Nephron progenitor cell (in vitro differentiated cells): ENCODE measurements around the gene DENND4C.

Source experiments
- DNase-seq: peaks from one replicate; pipeline ENCODE4 v3.0.0; 2021
- H3K27ac Mint-ChIP-seq: 2 replicates; pipeline ENCODE4 v1.8.0; 2021; ENCODE audit warnings: mild to moderate bottlenecking, moderate library complexity, mixed read lengths
- H3K27me3 Mint-ChIP-seq: 2 replicates; pipeline ENCODE4 v1.8.0; 2021; ENCODE audit warnings: mild to moderate bottlenecking, low read depth, mixed read lengths; ENCODE audit not compliant: poor library complexity
- H3K36me3 Mint-ChIP-seq: 2 replicates; pipeline ENCODE4 v1.8.0; 2021; ENCODE audit warnings: low read depth, mixed read lengths
- H3K4me1 Mint-ChIP-seq: 2 replicates; pipeline ENCODE4 v1.8.0; 2021; ENCODE audit warnings: mixed read lengths
- H3K4me3 Mint-ChIP-seq: 2 replicates; pipeline ENCODE4 v1.8.0; 2021; ENCODE audit warnings: mild to moderate bottlenecking, moderate library complexity, mixed read lengths
- H3K9me3 Mint-ChIP-seq: 2 replicates; pipeline ENCODE4 v1.8.0; 2021; ENCODE audit warnings: mild to moderate bottlenecking, moderate library complexity, mixed read lengths
- TF ChIP-seq, protein P1 (sequence below): fragments of 200-600 bp; sonication (generic); IDR thresholded peaks from 2 replicates; pipeline ENCODE4 v1.5.0; 2021; ENCODE audit warnings: antibody characterized with exemption

The DENND4C gene

DNA sequence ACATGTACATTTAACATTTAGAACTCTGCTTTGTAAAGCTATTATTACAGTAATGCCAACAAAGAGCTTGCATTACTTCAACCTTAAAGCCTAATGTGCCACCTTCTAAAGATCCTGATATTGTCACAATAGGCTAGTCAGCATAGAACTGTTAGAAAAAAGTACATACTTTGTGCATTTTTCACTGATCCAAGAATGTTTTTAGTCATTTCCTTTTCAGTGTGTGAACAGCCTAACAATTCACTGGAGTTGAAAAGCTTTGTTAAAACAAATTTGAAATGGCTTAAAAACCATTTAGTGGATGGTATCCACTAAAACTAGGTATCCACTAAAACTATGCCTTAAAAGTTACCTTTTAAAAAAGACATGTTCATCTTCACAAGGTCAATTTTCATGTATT is 145.0 kb downstream of the DENND4C start:
- peaks cover 31% of the 10 kb centered on the region for H3K4me1 Mint-ChIP-seq
- no peaks in the 10 kb centered on the region for H3K9me3 Mint-ChIP-seq
- H3K27me3 Mint-ChIP-seq = no peaks in the 10 kb centered on the region
- TF ChIP-seq, protein P1, sequence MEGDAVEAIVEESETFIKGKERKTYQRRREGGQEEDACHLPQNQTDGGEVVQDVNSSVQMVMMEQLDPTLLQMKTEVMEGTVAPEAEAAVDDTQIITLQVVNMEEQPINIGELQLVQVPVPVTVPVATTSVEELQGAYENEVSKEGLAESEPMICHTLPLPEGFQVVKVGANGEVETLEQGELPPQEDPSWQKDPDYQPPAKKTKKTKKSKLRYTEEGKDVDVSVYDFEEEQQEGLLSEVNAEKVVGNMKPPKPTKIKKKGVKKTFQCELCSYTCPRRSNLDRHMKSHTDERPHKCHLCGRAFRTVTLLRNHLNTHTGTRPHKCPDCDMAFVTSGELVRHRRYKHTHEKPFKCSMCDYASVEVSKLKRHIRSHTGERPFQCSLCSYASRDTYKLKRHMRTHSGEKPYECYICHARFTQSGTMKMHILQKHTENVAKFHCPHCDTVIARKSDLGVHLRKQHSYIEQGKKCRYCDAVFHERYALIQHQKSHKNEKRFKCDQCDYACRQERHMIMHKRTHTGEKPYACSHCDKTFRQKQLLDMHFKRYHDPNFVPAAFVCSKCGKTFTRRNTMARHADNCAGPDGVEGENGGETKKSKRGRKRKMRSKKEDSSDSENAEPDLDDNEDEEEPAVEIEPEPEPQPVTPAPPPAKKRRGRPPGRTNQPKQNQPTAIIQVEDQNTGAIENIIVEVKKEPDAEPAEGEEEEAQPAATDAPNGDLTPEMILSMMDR = no peak
- no peak for DNase-seq
- no peak overlapping the region for H3K4me3 Mint-ChIP-seq
- H3K36me3 Mint-ChIP-seq = peaks cover 65% of the 10 kb centered on the region
- peak overlapping the region; percentile 95 for H3K27ac Mint-ChIP-seq

DNA sequence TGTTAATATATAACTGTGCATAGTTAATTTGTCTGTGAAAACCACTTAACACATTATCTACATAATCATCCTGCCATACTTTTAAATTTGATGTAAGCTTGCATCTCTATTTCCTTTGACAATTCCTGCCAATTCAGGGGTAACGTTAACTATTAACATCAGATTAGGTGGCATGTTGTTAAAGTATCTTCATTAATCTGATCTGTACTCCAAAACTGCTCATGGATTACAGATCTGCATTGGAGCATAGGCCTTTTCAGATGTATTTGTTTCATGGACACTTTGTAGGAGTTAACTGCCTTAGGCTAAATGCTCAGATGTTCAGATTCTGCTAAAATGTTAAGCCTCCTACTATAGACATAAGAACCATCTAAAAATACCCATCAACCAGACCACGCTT is 146.4 kb downstream of the DENND4C start:
- peak overlapping the region; percentile 95 for H3K27ac Mint-ChIP-seq
- no peak for DNase-seq
- H3K27me3 Mint-ChIP-seq = peaks cover 3% of the 10 kb centered on the region
- TF ChIP-seq, protein P1 = no peak
- peak overlapping the region; percentile 99 for H3K4me3 Mint-ChIP-seq
- H3K4me1 Mint-ChIP-seq = peaks cover 39% of the 10 kb centered on the region
- no peaks in the 10 kb centered on the region for H3K9me3 Mint-ChIP-seq
- H3K36me3 Mint-ChIP-seq = peaks cover 65% of the 10 kb centered on the region

DNA sequence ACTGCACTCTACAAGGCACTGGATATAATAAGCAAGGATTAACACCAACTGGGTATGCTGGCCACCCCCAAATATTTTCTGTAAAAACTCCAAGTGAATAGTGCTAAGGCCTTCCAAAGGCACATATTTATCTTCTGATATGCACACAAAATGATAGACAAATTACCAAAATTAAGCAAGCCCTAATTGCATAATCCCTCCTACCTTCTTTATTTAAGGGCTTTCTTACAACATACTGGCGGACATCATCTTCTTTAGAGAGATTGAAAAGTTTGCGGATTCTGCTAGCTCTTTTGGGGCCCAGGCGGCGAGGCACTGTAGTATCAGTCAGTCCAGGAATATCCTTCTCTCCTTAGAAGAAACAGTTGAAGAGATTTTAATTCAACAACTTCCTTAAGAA is 147.7 kb downstream of the DENND4C start:
- DNase-seq = no peak
- Mint-ChIP-seq H3K27me3 (peaks cover 3% of the 10 kb centered on the region), H3K4me3 (peak overlapping the region; percentile 99), H3K36me3 (peaks cover 62% of the 10 kb centered on the region), H3K27ac (peak overlapping the region; percentile 100), H3K4me1 (peaks cover 39% of the 10 kb centered on the region), H3K9me3 (no peaks in the 10 kb centered on the region)
- TF ChIP-seq, protein P1 = no peak

DNA sequence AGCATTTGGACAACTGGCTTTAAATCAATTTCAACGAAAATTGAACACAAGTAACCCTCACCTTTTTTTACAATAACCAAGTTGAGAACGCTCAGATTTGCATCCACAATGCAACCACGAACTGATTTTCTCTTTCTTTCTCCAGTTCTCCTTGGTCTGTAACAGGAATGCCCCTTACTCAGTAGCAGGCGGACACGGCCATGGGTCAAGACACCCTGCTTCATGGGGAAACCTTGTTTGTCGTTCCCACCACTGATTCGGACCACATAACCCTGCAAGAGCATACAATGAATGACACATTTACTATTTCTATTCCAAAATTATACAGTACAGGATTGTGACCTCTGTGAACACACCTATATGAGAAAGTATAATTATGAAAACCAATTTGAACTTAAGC is 148.2 kb downstream of the DENND4C start:
- DNase-seq = peak; percentile 27
- Mint-ChIP-seq H3K9me3 (no peaks in the 10 kb centered on the region), H3K36me3 (peaks cover 58% of the 10 kb centered on the region), H3K27me3 (peaks cover 3% of the 10 kb centered on the region), H3K4me3 (peak overlapping the region; percentile 99), H3K4me1 (peaks cover 39% of the 10 kb centered on the region), H3K27ac (peak overlapping the region; percentile 100)
- TF ChIP-seq, protein P1 = no peak

DNA sequence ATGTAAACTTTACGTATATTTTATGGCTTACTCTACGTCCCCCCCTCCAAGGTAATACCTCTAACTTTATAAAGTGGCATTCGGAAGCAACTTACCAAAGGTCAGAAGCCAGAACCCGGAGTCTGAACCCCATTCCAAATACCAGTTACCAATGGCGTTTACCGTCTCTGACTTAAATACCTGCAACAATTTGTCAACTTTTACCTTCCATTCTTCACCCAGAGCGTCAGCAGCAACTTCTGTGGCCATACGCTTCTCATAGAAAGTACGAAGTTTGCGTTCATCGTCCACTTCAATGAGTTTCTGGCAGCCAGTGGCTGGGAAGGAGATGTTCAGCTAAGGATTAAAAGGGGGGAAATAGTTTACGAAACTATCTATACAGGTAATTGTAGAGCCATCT is 148.8 kb downstream of the DENND4C start:
- Mint-ChIP-seq H3K4me1 (peaks cover 39% of the 10 kb centered on the region), H3K27ac (peak overlapping the region; percentile 100), H3K36me3 (peaks cover 51% of the 10 kb centered on the region), H3K9me3 (no peaks in the 10 kb centered on the region), H3K4me3 (peak overlapping the region; percentile 99), H3K27me3 (peaks cover 3% of the 10 kb centered on the region)
- TF ChIP-seq, protein P1 = no peak
- no peak for DNase-seq

DNA sequence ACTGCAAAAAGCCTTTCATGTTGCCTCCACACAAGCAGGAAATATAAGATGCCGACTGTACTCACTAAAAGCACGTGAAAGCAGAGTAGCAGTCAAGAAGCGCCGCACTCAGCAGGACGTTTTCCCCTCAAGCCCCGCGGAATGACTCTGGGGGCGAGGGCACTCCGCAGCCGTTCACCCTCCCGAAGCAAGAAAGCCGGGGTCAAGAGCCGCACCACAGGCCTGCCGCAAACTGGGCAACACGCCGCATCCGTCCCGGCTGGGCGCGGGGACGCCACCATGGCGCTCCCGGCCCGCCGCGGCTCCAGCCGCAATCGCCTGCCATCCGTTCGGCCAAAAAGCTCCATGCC is 149.2 kb downstream of the DENND4C start:
- peak overlapping the region; percentile 100 for H3K27ac Mint-ChIP-seq
- peaks cover 3% of the 10 kb centered on the region for H3K27me3 Mint-ChIP-seq
- H3K4me1 Mint-ChIP-seq = peaks cover 39% of the 10 kb centered on the region
- H3K4me3 Mint-ChIP-seq = peak overlapping the region; percentile 99
- TF ChIP-seq, protein P1 = no peak
- H3K36me3 Mint-ChIP-seq = peaks cover 47% of the 10 kb centered on the region
- peak; percentile 55 for DNase-seq
- H3K9me3 Mint-ChIP-seq = no peaks in the 10 kb centered on the region
